Stimulated activated CD8-positive, alpha-beta memory T cell treated with anti-CD3 and anti-CD28 coated beads, Interleukin-15, amount 100 ng/mL, for 1 hour (primary cell): ENCODE data around the gene ITGB5.
"Not testable (repeated sequence)": the region's sequence is repeated elsewhere in the genome, so short reads cannot be mapped to it uniquely, and the experiment has no call there.

Experiments
- DNase-seq: peaks from one replicate; pipeline ENCODE4 v3.0.0-alpha.2; 2020; ENCODE audit warnings: low read depth

Gene ITGB5

DNA sequence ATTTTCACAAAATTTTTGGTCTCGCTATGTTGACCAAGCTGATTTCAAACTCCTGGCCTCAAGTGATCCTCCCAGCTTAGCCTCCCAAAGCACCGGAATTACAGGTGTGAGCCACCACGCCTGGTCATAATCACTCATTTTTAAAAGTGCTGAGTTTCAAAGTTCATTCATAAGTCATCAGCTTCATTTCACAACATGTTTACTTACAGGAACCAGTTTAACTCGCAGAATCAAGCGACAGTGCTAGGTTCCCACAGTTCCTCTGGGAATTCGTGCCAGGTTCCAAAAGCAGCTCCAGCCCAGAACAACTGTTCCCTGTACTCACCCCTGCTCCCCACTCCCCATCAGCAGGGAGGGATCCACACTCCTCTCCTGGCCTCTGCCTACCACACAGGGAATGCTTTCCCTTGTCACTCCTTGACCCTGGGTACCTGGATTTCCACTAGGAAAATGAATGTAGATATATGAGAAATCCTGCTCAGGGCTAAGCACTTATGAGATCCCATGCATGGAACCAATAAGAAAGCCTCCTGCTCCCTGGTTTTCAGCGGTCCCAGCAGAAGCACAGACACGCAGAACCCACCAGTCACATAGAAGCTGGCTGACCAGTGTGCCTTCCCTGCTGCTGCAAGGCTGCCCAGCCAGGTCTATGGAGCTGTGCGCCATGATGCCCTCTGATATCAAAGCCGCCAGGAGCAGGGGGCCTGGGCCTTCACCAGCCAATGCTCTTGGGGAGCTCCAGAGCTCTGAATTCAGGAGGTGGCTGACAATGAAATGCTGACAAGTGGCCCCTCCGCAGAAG is 72.3 kb downstream of the ITGB5 start:
- DNase-seq = no peak

DNA sequence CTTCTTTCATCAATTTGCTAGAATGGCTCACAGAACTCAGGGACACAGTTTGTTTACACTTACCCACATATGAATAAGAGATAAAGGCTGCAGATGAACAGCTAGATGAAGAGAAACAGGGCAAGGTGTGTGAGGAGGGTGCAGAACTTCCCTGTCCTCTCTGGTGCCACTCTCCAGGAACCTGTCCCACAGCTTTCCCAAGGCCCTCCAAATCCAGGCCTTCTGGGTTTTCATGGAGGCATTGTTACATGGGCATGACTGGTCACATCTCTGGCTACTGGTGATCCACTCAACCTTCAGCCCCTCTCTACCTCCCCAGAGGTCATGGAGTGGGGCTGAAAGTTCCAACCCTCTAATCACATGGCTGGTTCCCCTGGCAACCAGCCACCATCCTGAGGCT is 73.6 kb downstream of the ITGB5 start:
- no peak for DNase-seq

DNA sequence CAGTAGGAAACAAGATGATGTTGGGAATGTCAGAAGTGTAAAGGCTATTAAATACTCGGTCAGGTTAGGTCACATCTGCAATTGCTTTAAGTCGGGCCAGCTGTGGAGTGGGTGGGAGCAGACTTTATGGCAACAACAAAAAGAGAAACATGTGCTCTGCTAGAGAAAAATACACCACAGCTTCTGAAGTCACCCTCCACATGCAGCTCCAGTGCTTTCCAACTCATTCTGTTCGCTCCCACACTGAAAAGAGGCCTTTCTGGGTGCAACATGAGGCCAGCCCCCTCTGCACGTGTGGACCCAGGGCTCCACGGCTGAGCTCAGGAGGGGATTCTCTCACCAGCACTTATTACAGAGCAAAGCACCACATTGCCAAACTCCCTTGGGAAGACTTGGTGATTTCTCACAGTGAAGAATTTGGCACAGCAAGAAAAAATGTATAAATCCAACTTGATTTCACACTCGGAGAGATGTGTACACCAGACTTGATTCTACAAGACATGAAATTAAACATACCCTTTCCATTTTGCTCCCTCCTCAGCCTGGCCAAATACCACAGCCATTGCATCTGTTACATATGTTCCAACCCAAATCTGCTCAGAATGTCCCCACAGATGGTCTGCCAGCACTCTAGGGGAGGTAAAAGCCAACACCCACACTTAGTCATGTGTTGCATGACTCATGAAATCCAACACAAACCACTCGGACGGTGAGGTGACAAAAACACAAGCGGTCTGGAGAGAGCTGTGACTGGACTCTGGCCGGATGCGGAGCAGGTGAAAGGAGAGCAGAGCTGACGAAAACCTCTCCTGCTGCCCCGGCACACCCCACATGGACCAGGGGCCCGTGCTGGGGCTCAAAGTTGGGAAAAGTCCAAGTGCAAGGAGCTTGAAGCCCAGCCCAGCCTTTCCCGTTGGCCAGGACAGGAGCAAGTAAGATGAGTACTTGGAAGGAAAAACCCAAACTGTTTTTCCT is 74.6 kb downstream of the ITGB5 start:
- no peak for DNase-seq

DNA sequence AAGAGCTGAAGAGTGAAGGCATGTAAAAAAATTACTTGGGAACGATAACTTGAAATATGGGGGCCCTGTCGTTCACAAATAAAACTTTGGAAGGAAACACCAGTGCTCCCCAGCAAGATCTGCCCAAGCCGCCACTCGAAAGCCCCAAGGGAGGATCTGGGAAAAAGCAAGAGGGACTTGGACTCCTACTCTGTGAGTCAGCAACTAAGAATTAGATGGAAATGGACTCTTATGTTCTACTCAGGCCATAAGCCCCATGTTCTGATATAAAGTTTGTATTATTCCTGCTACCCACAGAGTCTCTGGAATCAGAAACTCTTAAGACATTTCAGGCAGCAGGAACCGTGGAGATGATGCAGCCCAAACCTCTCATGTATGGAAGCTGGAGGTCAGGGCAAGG is 75.7 kb downstream of the ITGB5 start:
- DNase-seq = no peak

DNA sequence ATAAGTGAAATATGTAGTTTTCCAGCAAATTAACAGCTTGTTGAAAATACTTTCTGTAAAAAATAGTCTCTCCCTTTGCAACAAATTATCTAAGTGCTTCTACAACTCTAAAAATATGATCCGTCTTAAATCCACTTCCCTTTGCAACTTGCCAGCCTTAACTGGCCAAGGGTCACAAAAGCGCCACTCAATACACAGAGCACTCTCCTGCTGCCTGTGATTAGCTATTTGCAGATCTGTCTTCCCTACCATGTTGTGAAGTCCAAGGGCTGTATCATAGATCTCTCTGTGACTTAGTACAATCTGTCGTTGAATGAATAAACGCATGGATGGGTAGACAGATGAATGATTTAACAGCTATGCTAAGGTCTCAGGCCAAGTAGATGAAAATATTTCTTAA is 76.2 kb downstream of the ITGB5 start:
- DNase-seq = no peak

DNA sequence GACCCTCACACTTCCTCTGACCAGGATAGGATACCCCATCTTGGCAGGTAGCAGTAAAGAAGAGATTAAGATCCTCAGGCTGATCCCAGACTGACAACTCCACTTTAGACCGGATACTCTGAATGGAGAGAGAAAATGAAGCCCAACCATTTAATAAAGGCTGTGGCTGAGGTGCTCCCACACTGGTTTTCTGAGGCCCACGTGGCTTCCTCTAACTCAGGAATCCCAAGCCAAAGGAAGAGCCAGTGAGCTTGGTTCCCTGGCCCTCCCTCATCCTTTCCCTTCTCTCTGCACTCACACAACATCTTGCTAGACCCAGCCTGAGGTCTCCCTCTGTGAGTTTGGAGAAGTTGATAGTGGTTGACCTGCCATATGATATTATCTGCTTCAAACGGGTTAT is 78.1 kb downstream of the ITGB5 start:
- DNase-seq = no peak

DNA sequence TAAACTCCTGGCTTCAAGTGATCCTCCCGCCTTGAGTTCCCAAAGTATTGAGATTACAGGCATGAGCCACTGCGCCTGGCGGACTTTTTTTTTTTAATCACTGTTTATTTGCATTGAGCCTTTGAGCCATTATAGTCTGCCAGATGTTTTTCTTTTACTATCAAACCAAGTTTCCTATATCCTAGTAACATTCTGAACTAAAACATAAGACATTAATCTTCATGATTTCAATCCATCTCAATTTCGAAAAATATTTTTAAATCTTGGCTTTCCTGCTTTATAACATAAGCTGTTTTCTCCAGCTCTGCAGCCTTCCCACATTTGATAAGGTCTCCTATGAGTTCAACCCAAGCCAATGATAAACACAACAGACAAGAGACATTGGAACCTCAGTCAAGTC is 81.5 kb downstream of the ITGB5 start:
- no peak for DNase-seq

DNA sequence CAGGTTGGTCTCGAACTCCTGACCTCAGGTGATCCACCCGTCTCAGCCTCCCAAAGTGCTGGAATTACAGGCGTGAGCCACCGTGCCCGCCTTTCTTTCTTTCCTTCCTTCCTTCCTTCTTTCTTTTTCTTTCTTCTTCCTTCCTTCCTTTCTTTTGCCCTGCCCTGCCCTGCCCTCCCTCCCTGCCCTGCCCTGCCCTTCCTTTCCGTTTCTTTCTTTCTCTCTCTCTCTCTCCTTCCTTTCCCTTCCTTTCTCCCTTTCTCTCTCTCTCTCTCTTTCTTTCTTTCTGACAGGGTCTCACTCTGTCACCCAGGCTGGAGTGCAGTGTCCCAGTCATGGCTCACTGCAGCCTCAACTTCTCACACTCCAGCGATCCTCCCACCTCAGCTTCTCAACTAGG is 82.3 kb downstream of the ITGB5 start:
- DNase-seq = no peak

DNA sequence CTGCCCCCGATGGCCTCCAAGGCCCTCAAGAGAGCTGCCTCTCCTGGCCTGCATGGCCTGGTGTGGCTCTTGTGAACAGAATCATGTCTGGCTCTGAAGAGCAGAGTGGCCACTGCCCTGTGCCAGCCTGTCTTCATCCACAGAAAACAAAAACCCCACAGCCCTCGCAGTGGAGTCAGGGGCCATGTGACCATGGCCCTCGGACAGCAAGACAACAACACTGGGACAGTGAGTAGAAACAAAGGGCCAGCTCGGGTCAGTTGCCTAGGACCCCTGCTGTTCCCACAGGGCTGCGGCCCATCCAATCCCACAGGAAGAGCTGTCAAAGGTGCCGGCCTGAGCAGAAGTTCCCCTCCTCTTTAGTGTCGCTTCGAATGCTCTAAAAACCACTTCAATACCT is 84.5 kb downstream of the ITGB5 start:
- no peak for DNase-seq

DNA sequence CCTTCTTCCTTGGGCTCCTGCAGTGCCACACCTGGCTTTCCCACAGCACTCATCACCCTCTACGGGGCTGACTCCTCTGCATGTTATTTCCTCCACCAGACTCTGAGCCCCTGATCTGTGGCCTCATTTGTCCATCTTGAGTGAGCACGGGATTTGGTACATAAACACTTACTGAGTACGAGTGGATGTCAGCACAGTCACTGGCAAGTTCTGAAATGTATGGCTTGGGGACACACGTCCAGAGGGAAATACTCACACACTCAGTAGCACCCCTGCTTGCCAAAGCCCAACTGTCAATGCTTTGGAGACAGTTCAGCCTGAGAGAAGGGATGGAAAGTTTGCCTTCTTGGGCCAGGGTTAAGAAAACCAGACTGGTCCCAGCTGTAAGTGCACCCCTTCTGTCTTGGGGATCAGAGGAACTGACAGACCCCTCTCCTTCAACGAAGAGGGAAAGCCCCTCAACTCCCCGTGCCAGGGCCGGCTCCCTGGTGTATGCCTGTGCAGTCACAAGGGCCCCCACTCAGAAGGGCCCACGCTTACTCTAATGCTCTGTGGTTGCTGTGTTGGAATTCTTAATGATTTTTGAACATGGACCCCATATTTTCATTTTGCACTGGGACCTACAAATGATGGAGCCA is 85.0 kb downstream of the ITGB5 start:
- no peak for DNase-seq

DNA sequence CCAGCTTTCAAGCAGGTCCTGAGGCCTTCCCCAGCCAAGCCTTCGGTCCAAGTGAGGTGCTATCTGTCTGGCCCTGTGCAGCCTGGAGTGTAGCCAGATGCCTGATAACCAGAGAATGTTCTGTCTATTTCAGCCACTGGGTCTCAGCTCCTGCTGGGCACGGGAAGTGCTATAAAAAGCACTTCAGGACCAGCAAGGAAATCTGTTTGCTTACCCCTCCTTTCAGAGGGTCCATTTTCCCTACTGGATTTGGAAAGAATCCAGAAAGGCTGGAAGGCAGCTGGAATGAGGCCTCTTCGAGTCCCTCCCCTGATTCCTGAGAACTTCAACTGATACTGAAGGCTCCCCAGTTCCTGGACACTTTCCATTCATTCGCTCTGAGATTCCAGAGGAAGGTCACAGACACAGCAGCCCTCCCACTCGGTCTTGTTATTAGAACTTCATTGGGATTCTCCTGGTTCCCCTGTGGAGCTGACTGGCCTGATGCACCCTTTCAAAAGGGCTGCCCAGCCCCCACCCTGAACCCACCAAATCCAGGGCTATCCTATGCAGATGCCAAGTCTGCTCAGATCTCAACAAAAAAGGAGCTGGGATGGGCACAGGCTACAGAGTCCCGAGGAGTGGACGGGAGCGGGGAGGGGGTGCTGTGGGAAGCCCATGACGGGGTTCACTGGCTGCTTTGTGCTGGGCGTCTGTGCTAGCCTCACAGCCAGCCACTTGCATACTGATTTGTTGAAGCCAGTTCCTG is 86.5 kb downstream of the ITGB5 start:
- no peak for DNase-seq

DNA sequence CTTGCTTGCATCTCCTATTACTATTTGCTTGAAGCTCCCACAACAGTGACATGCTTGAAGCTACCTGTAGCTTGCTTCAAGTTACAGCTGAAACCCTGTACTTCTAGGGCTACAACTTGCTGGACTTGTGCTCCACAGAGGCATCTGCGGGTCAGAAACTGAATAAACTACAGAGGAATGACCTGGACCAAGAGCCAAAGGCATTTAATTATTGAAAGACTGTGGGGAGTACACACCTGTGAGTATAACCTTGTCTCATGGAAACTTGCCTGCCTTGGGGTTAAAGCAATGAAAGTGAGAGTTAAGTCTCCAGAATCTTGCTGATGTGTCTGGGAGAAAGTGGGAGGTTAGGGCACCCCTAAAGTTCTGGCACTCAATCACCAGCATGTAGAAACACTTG is 87.1 kb downstream of the ITGB5 start:
- DNase-seq = no peak

DNA sequence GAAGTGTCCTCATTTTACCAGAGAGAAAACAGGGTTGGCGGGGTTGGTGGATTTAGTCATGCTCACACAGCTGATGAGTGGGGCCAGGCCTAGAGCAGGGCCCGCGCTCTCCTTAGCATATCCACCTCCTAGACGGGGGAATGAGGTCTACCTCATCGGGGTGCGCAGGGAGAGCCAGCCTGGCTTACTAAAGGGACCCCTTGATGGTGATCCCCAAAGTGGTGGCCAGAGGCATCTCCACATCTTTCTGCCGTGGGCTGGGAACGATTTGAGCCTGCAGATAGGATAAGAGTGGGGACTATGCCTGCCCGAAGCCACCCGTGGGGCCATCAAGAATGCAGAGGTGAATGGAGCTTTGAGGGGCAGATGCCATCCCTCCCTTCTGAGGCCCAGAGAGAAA is 87.5 kb downstream of the ITGB5 start:
- DNase-seq = no peak

DNA sequence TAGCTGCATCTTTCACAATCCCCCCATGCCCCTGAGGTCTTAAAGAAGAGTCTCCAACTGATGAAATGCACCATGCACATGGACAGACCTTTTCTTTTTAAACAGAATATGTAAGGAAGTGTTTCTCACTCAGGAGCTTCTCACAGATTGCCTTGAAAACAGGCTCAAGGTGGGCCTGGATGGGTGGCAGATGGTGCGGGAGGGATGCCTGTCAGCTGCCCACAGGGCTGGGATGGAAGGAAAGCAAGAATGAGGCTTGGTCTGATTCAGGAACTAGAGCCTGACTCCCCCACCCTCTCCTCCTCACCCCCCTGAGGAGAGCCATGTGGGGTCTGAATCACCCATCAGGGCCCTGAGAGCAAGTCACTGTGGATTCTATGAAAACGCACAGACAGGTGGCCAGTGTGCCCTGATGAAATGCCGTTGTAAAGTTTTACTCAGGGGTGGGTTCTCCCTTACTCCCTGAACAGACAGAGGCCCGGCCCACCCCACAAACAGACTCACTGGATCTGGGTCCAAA is 89.7 kb downstream of the ITGB5 start:
- no peak for DNase-seq

DNA sequence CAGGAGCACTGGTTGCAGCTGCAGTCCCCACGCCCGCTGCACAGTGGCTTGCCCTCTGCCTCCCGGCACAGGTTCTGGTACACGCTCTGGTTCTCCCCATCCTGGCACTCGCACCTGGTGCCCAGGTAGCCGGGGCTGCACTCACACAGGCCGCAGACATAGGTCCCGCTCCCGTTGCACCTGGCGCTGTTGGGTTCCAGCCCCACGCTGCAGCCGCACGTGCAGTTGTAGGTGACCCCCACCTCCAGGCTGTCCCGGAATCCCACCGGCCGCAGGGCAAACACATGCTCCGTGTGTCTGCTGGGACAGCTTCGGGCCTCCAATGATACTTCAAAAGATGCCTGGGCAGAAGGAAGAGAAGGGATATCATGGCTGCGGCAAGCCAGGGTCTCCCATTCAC is 90.7 kb downstream of the ITGB5 start:
- no peak for DNase-seq

DNA sequence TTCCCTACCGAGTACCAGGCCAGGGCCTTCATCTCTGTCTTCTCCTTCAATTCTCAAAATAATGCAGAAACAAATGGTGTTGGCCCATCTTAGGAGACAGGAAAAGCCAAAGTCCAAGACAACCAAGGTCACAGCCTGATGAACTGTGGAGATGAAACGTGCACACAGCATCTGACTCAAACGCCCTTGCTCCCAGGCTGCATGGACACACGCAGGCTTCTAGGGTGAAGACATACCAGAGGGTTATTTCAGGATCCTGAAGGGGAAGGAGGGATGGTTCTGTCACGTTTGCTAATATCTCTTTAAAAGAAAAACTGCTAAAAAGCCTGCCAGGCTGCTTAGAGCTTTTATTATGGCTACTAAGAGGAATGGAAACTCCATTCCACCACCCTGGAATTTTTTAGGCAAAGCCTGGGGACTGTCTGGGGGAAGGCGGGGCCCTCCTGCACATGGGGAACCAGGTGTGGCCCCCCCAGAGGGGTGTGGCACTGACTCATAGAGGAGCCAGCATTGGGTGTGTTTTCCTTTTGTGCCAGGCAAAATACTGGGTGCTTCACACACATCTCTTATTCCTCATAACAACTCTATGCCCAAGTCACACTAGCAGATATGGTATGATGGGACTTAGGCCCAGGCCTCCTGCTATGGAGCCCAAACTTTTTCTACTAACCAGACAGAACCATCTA is 94.0 kb downstream of the ITGB5 start:
- DNase-seq = no peak

DNA sequence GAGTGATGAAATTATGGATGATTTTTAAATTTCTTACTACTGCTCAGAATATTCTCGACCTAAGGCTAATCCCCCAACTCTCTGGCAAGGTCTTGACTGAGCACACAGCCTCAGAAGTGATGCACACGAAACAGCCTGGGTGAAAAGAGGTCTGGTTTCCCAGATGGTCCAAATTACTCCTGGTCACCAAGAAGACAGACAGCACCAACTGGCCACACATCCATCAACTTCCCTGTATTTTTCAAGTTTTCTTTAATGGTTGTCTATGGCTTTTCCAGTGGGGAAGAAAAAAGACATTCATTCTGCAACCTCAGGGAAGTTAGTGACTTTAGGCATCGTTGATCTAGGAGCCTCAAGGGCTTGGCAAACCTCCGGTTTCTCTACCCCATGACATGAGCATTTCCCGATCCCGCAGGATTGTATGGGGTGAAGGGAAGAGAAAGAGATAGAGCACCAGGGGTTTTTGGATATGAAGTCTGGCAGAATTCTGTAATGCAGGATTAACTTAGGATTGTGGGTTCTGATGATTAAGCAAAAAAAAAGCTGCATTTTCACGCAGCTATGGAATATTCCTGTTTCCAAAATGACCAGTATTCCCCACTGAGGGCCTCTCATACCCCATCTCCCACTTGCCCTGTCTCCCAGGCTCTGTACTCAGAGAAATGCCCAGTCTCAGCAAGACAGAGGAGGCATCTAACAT is 94.7 kb downstream of the ITGB5 start:
- no peak for DNase-seq

DNA sequence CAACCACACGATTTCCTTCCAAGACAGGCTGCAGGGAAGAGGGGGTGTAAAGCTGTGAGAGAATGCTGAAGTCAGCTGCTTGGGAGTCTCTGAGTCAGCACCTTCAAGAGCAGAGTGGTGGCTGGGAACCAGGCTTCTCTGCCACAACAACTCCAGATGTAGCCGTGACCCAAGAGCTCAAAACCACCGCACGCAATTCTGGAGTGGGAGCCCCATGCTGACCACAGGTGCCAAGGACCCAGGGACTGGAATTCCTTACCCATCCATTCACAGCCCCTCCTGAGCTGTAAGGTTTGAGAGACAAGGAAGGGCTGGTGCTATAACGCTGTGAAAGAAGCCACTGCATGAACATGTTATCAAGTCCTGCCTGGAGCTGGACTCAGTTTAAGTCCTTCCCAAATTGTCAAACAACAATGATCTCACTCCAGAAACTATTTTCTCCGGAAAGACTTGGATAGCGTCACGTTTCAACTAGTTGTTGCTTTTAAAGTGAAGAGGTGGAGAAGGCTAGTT is 95.5 kb downstream of the ITGB5 start:
- no peak for DNase-seq

DNA sequence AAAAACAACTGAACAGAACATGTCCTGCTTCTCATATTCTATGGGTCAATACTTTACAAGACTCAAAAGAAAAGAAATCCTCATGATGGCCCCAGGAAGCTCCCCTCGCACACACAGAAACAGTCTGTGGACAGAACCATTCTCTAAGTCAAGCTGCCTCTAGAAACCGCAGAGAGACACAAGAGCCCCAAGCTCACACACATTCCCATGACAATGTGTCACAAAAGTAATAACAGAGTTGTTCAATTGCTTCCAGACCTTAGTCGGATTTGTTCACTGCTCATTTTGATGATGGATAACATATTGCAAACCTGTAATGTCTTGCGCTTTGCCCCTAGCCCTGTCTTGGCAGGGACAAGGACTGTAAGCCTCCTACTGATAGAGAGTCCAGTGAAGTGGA is 96.0 kb downstream of the ITGB5 start:
- no peak for DNase-seq

DNA sequence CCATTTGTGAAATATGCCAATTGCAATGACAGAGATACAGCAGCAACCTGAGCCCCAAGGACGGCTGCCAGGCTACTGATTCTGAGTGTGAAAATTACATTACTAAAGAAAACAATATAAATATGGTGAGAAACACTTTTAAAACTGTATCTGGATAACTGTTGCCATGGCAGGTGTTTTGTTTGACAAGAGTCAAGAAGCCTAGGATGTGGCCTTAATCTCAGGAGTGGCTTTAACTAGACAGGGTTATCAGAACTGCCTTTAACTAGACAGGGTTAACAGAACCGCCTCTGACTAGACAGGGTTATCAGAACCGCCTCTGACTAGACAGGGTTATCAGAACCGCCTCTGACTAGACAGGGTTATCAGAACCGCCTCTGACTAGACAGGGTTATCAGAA is 98.1 kb downstream of the ITGB5 start:
- DNase-seq = not testable (repeated sequence)
